Measurements from ENCODE around the gene LITAF. TPM values are rescaled to one million over a fixed set of nuclear protein-coding genes. Genes with fewer than 3 reads are reported as not detected.

Gene LITAF
- total RNA-seq, 5 donors from 2014 or later (not counting 1 experiment from before 2014, with no cell fraction given): 150 to 256 (median 161) TPM

DNA sequence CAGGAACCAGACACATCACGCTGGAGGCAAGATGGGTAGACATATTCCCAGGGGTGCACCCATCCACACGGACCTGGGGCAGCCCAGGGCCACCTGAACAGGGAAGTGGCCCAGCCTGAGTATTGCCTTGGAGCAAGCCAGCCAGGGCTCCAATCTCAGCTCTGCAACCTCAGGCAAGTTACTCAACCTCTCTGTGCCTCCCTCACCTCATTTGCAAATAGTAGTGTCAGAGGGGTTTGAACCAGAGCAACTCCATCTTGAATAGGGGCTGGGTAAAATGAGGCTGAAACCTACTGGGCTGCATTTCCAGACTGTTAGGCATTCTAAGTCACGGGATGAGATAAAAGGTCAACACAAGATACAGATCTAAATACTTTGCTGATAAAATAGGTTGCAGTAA lies 46.4 kb upstream of the LITAF start:
- H3K9me3 ChIP-seq: no peaks in the 10 kb centered on the region
- H3K36me3 ChIP-seq (ENCODE audit: control insufficient read depth in 2 of 2, extremely low read depth in 1 of 2, insufficient read depth in 1 of 2, low read length in 1 of 2): no peaks in the 10 kb centered on the region
- no peak overlapping the region for H3K27ac ChIP-seq (ENCODE audit: low read length)
- Mint-ChIP-seq H3K4me3 (no peak overlapping the region), H3K9me3 (no peaks in the 10 kb centered on the region), H3K4me1 (peaks cover 32 to 49% (median 37%) of the 10 kb centered on the region in 3 donors), H3K36me3 (no peaks in the 10 kb centered on the region), H3K27ac (peak overlapping the region in 1 of 2 donors; percentile 48), H3K27me3 (no peaks in the 10 kb centered on the region)
- peaks cover 0 to 2% of the 10 kb centered on the region in 2 experiments for H3K27me3 ChIP-seq (replicated peaks in 1 of 2; ENCODE audit: control insufficient read depth in 2 of 2, extremely low read depth in 1 of 2, insufficient read depth in 2 of 2, low read length in 1 of 2)
- no peak overlapping the region for H3K4me3 ChIP-seq (ENCODE audit: control insufficient read depth in 1 of 2, extremely low read depth in 1 of 2, low read length in 1 of 2)
- ATAC-seq (replicated peaks in 1 of 4) (no peak), DNase-seq (no peak)
- ChIA-PET POLR2A (no interaction called here), CTCF (no interaction called here)
- 88% methylated on average over 2 of the region's 3 CpGs for WGBS (ENCODE audit: insufficient coverage)
- H3K4me1 ChIP-seq (ENCODE audit: control insufficient read depth in 1 of 2, extremely low read depth in 1 of 2, insufficient read depth in 2 of 2, low read length in 2 of 2): peaks cover 14 to 25% of the 10 kb centered on the region in 2 experiments

GRCh38 chr16:11632455-11632939 lies 45.8 kb upstream of the LITAF start:
- no peak for ATAC-seq (replicated peaks in 1 of 4)
- WGBS (ENCODE audit: insufficient coverage): 88% methylated on average over 15 of the region's 15 CpGs
- Histone ChIP-seq H3K4me3 (ENCODE audit: control insufficient read depth in 1 of 2, extremely low read depth in 1 of 2, low read length in 1 of 2) (no peak overlapping the region), H3K27me3 (replicated peaks in 1 of 2; ENCODE audit: control insufficient read depth in 2 of 2, extremely low read depth in 1 of 2, insufficient read depth in 2 of 2, low read length in 1 of 2) (peaks cover 0 to 2% of the 10 kb centered on the region in 2 experiments), H3K36me3 (ENCODE audit: control insufficient read depth in 2 of 2, extremely low read depth in 1 of 2, insufficient read depth in 1 of 2, low read length in 1 of 2) (no peaks in the 10 kb centered on the region), H3K27ac (ENCODE audit: low read length) (no peak overlapping the region), H3K4me1 (ENCODE audit: control insufficient read depth in 1 of 2, extremely low read depth in 1 of 2, insufficient read depth in 2 of 2, low read length in 2 of 2) (peaks cover 14 to 25% of the 10 kb centered on the region in 2 experiments), H3K9me3 (no peaks in the 10 kb centered on the region)
- Mint-ChIP-seq H3K9me3 (no peaks in the 10 kb centered on the region), H3K27ac (no peak overlapping the region), H3K27me3 (no peaks in the 10 kb centered on the region), H3K4me3 (no peak overlapping the region), H3K4me1 (peaks cover 33 to 51% (median 39%) of the 10 kb centered on the region in 3 donors), H3K36me3 (no peaks in the 10 kb centered on the region)
- no peak for DNase-seq
- CTCF ChIA-PET: no interaction called here
- POLR2A ChIA-PET: no interaction called here

DNA sequence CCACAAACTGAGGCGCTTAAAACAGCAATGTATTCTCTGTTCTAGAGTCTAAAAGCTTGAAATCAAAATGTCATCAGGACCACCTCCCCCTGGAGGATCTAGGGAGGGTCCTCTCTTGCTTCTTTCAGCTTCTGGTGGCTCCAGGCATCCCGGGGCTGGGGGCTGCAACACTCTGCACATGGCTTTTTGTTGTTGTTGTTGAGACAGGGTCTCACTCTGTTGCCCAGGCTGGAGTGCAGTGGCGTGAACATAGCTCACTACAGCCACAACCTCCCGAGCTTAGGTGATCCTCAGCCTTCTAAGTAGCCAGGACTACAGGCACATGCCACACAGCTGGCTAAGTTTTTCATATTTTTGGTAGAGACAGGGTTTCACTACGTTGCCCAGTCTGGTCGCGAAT lies 44.5 kb upstream of the LITAF start:
- 92% methylated on average over 2 of the region's 7 CpGs for WGBS (ENCODE audit: insufficient coverage)
- H3K27me3 ChIP-seq (replicated peaks in 1 of 2; ENCODE audit: control insufficient read depth in 2 of 2, extremely low read depth in 1 of 2, insufficient read depth in 2 of 2, low read length in 1 of 2): peaks cover 0 to 2% of the 10 kb centered on the region in 2 experiments
- Mint-ChIP-seq H3K27ac (peak overlapping the region in 1 of 2 donors; percentile 55), H3K9me3 (no peaks in the 10 kb centered on the region), H3K4me3 (no peak overlapping the region), H3K36me3 (no peaks in the 10 kb centered on the region), H3K4me1 (peaks cover 33 to 45% (median 39%) of the 10 kb centered on the region in 3 donors), H3K27me3 (no peaks in the 10 kb centered on the region)
- no peaks in the 10 kb centered on the region for H3K36me3 ChIP-seq (ENCODE audit: control insufficient read depth in 2 of 2, extremely low read depth in 1 of 2, insufficient read depth in 1 of 2, low read length in 1 of 2)
- no peaks in the 10 kb centered on the region for H3K9me3 ChIP-seq
- ChIA-PET POLR2A (no interaction called here), CTCF (interaction anchor here (0.6 to 1.0 kb wide), 3 partner anchors 41 to 224 kb away, joined by 3 to 13 read pairs (median 5); no protein-coding TSS in a partner anchor)
- peaks cover 14 to 25% of the 10 kb centered on the region in 2 experiments for H3K4me1 ChIP-seq (ENCODE audit: control insufficient read depth in 1 of 2, extremely low read depth in 1 of 2, insufficient read depth in 2 of 2, low read length in 2 of 2)
- no peak for DNase-seq
- no peak overlapping the region for H3K27ac ChIP-seq (ENCODE audit: low read length)
- no peak for ATAC-seq (replicated peaks in 1 of 4)
- no peak overlapping the region for H3K4me3 ChIP-seq (ENCODE audit: control insufficient read depth in 1 of 2, extremely low read depth in 1 of 2, low read length in 1 of 2)

DNA sequence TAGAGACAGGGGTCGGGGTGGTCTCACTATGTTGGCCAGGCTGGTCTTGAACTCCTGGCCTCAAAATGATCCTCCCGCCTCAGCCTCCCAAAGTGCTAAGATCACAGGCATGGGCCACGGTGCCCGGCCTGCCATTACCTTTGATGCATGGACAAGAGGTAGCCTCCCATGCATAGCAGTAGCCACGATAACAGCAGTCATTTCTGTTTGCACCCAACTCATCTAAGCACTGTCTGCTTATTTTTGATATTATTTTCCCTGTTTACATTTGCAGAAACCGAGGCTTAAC lies 44.0 kb upstream of the LITAF start:
- H3K4me3 ChIP-seq (ENCODE audit: control insufficient read depth in 1 of 2, extremely low read depth in 1 of 2, low read length in 1 of 2): no peak overlapping the region
- no peaks in the 10 kb centered on the region for H3K9me3 ChIP-seq
- ATAC-seq (replicated peaks in 1 of 4): no peak
- Mint-ChIP-seq H3K36me3 (no peaks in the 10 kb centered on the region), H3K4me1 (peaks cover 38 to 43% (median 39%) of the 10 kb centered on the region in 3 donors), H3K27ac (peak overlapping the region in 1 of 2 donors; percentile 55), H3K27me3 (no peaks in the 10 kb centered on the region), H3K9me3 (no peaks in the 10 kb centered on the region), H3K4me3 (peak overlapping the region in 1 of 3 donors; percentile 34)
- peaks cover 0 to 2% of the 10 kb centered on the region in 2 experiments for H3K27me3 ChIP-seq (replicated peaks in 1 of 2; ENCODE audit: control insufficient read depth in 2 of 2, extremely low read depth in 1 of 2, insufficient read depth in 2 of 2, low read length in 1 of 2)
- H3K4me1 ChIP-seq (ENCODE audit: control insufficient read depth in 1 of 2, extremely low read depth in 1 of 2, insufficient read depth in 2 of 2, low read length in 2 of 2): peaks cover 14 to 26% of the 10 kb centered on the region in 2 experiments
- 88% methylated on average over 6 of the region's 6 CpGs for WGBS (ENCODE audit: insufficient coverage)
- no peaks in the 10 kb centered on the region for H3K36me3 ChIP-seq (ENCODE audit: control insufficient read depth in 2 of 2, extremely low read depth in 1 of 2, insufficient read depth in 1 of 2, low read length in 1 of 2)
- no peak overlapping the region for H3K27ac ChIP-seq (ENCODE audit: low read length)
- no peak for DNase-seq
- CTCF ChIA-PET: interaction anchor here in 1 of 2 donors (0.6 kb wide), 1 partner anchor 223 kb away, joined by 13 read pairs; no protein-coding TSS in a partner anchor
- POLR2A ChIA-PET: interaction anchor here (0.5 to 0.6 kb wide), 2 partner anchors 76 to 136 kb away, joined by 4 to 6 read pairs; no protein-coding TSS in a partner anchor

- POLR2A ChIA-PET: interaction anchor here (0.5 to 0.6 kb wide), 5 partner anchors 75 to 168 kb away, joined by 3 to 6 read pairs (median 4); no protein-coding TSS in a partner anchor
Measured at GRCh38 chr16:11630046-11630767, 43.5 kb upstream of the LITAF start.

GRCh38 chr16:11629071-11630030 lies 42.6 kb upstream of the LITAF start:
- H3K4me3 Mint-ChIP-seq: peak overlapping the region in 1 of 3 donors; percentile 47
- CTCF ChIA-PET: no interaction called here

More at GRCh38 chr16:11630046-11630767, 43.5 kb upstream of the LITAF start:
- Mint-ChIP-seq H3K27me3 (no peaks in the 10 kb centered on the region), H3K4me1 (peaks cover 43 to 48% (median 44%) of the 10 kb centered on the region in 3 donors), H3K27ac (peak overlapping the region in 1 of 2 donors; percentile 55), H3K9me3 (no peaks in the 10 kb centered on the region), H3K4me3 (peak overlapping the region in 1 of 3 donors; percentile 47), H3K36me3 (no peaks in the 10 kb centered on the region)
- WGBS (ENCODE audit: insufficient coverage): 73% methylated on average over 8 of the region's 12 CpGs
- H3K27me3 ChIP-seq (replicated peaks in 1 of 2; ENCODE audit: control insufficient read depth in 2 of 2, extremely low read depth in 1 of 2, insufficient read depth in 2 of 2, low read length in 1 of 2): peaks cover 0 to 2% of the 10 kb centered on the region in 2 experiments
- no peaks in the 10 kb centered on the region for H3K9me3 ChIP-seq
- CTCF ChIA-PET: no interaction called here
- H3K4me1 ChIP-seq (ENCODE audit: control insufficient read depth in 1 of 2, extremely low read depth in 1 of 2, insufficient read depth in 2 of 2, low read length in 2 of 2): peaks cover 14 to 31% of the 10 kb centered on the region in 2 experiments
- H3K4me3 ChIP-seq (ENCODE audit: control insufficient read depth in 1 of 2, extremely low read depth in 1 of 2, low read length in 1 of 2): no peak overlapping the region
- no peak overlapping the region for H3K27ac ChIP-seq (ENCODE audit: low read length)
- no peaks in the 10 kb centered on the region for H3K36me3 ChIP-seq (ENCODE audit: control insufficient read depth in 2 of 2, extremely low read depth in 1 of 2, insufficient read depth in 1 of 2, low read length in 1 of 2)
- DNase-seq: no peak
- peak in 1 of 4 experiments; percentile 29 for ATAC-seq (replicated peaks in 1 of 4)

More at GRCh38 chr16:11629071-11630030, 42.6 kb upstream of the LITAF start:
- peak overlapping the region; percentile 12 for H3K27ac ChIP-seq (ENCODE audit: low read length)
- H3K9me3 Mint-ChIP-seq: no peaks in the 10 kb centered on the region
- no peaks in the 10 kb centered on the region for H3K27me3 Mint-ChIP-seq
- POLR2A ChIA-PET: interaction anchor here (0.6 kb wide), 3 partner anchors 100 to 169 kb away, joined by 3 to 6 read pairs (median 4); no protein-coding TSS in a partner anchor
- H3K27ac Mint-ChIP-seq: peak overlapping the region; percentile 27 to 81
- 70% methylated on average over 20 of the region's 23 CpGs for WGBS (ENCODE audit: insufficient coverage)
- no peaks in the 10 kb centered on the region for H3K36me3 ChIP-seq (ENCODE audit: control insufficient read depth in 2 of 2, extremely low read depth in 1 of 2, insufficient read depth in 1 of 2, low read length in 1 of 2)
- H3K9me3 ChIP-seq: no peaks in the 10 kb centered on the region
- H3K36me3 Mint-ChIP-seq: no peaks in the 10 kb centered on the region
- H3K4me3 ChIP-seq (ENCODE audit: control insufficient read depth in 1 of 2, extremely low read depth in 1 of 2, low read length in 1 of 2): no peak overlapping the region
- peak in 1 of 35 experiments; percentile 33 for DNase-seq
- peaks cover 50 to 55% (median 50%) of the 10 kb centered on the region in 3 donors for H3K4me1 Mint-ChIP-seq
- peaks cover 16 to 40% of the 10 kb centered on the region in 2 experiments for H3K4me1 ChIP-seq (ENCODE audit: control insufficient read depth in 1 of 2, extremely low read depth in 1 of 2, insufficient read depth in 2 of 2, low read length in 2 of 2)
- ATAC-seq (replicated peaks in 1 of 4): peak; percentile 7 to 77 (median 22)
- peaks cover 0 to 2% of the 10 kb centered on the region in 2 experiments for H3K27me3 ChIP-seq (replicated peaks in 1 of 2; ENCODE audit: control insufficient read depth in 2 of 2, extremely low read depth in 1 of 2, insufficient read depth in 2 of 2, low read length in 1 of 2)
